H1 (cell line): ENCODE results near the gene ABCC2. TPM values are rescaled to one million over a fixed set of nuclear protein-coding genes. Genes with fewer than 3 reads are reported as not detected.
"Not testable (repeated sequence)": the region's sequence is repeated elsewhere in the genome, so short reads cannot be mapped to it uniquely, and the experiment has no call there.

Experiments
- CTCF ChIA-PET: fragments of 300-600 bp; sonication (Branson Sonifier 250); formaldehyde crosslinking; loops from one replicate; lab custom pipeline; 2021; ENCODE audit not compliant: partially characterized antibody; lab: Charles Lee
- POLR2A ChIA-PET: fragments of 300-600 bp; sonication (Branson Sonifier 250); formaldehyde crosslinking; loops from one replicate; lab custom pipeline; 2021; ENCODE audit warnings: inconsistent platforms; ENCODE audit not compliant: partially characterized antibody; lab: Charles Lee
- DNase-seq, 2 experiments: peaks; one replicate each; pipeline versions ENCODE4 v3.0.0 to v3.0.0-alpha.2; 2010 to 2022; ENCODE audit warnings: low spot score in 2 of 2, low read depth in 1 of 2, mixed read lengths in 1 of 2
- FAIRE-seq: peaks from 2 replicates; lab custom pipeline; 2011; peaks lifted over from hg19 to GRCh38; lab: Jason Lieb, UNC
- H2AFZ ChIP-seq: 2 replicates; pipeline ENCODE4 v1.8.1; 2012; ENCODE audit warnings: low read length, inconsistent platforms
- H2AK5ac ChIP-seq: 2 replicates; pipeline ENCODE4 v1.6.1; 2013; ENCODE audit warnings: low read depth, low read length
- H2BK120ac ChIP-seq: replicated peaks from 2 replicates; pipeline ENCODE3; 2013; ENCODE audit warnings: low read depth, low read length, inconsistent platforms
- H2BK12ac ChIP-seq: 2 replicates; pipeline ENCODE4 v1.6.1; 2013; ENCODE audit warnings: low read depth, low read length
- H2BK15ac ChIP-seq: 2 replicates; pipeline ENCODE4 v1.6.1; 2013; ENCODE audit warnings: low read length
- H2BK20ac ChIP-seq: 2 replicates; pipeline ENCODE4 v1.6.1; 2013; ENCODE audit warnings: low read length
- H2BK5ac ChIP-seq: 2 replicates; pipeline ENCODE4 v1.6.1; 2013; ENCODE audit warnings: low read depth, low read length
- H3K14ac ChIP-seq: 2 replicates; pipeline ENCODE4 v1.6.1; 2013; ENCODE audit warnings: inconsistent platforms; ENCODE audit not compliant: insufficient read length
- H3K18ac ChIP-seq: 2 replicates; pipeline ENCODE4 v1.6.1; 2013; ENCODE audit warnings: low read length; ENCODE audit errors: extremely low read depth
- H3K23ac ChIP-seq: 2 replicates; pipeline ENCODE4 v1.6.1; 2013; ENCODE audit warnings: inconsistent platforms; ENCODE audit not compliant: insufficient read length
- H3K23me2 ChIP-seq: 2 replicates; pipeline ENCODE4 v1.6.1; 2013; ENCODE audit warnings: low read depth, low read length
- H3K27ac ChIP-seq: 2 replicates; pipeline ENCODE4 v1.6.1; 2011; ENCODE audit warnings: low read depth, low read length, inconsistent platforms
- H3K27me3 ChIP-seq, 4 experiments: replicated peaks in 1 of 4; 1 replicate in 1 of 4; 2 replicates in 3 of 4; pipeline versions ENCODE4 v1.6.1 to v1.8.1; 2011 to 2013; ENCODE audit warnings: low read length in 3 of 4, mild to moderate bottlenecking in 3 of 4, inconsistent platforms in 2 of 4, mixed read lengths in 2 of 4, moderate library complexity in 1 of 4; ENCODE audit not compliant: control insufficient read depth in 3 of 4, insufficient read depth in 3 of 4; ENCODE audit errors: extremely low read depth in 1 of 4
- H3K36me3 ChIP-seq, 4 experiments: 2 replicates each; pipeline versions ENCODE4 v1.6.1 to v1.8.1; 2011 to 2013; ENCODE audit warnings: mild to moderate bottlenecking in 4 of 4, low read length in 3 of 4, moderate library complexity in 2 of 4, control low read depth in 1 of 4, inconsistent platforms in 1 of 4; ENCODE audit not compliant: insufficient read depth in 4 of 4, control insufficient read depth in 2 of 4
- H3K4ac ChIP-seq: replicated peaks from 2 replicates; pipeline ENCODE3; 2013; ENCODE audit warnings: low read length, low read depth, mixed read lengths, inconsistent platforms; ENCODE audit not compliant: insufficient read length
- H3K4me1 ChIP-seq, 4 experiments: replicated peaks in 1 of 4; 1 replicate in 1 of 4; 2 replicates in 3 of 4; pipeline versions ENCODE4 v1.6.1 to v1.8.1; 2011 to 2013; ENCODE audit warnings: low read length in 3 of 4, inconsistent platforms in 2 of 4, mixed read lengths in 1 of 4; ENCODE audit not compliant: insufficient read depth in 4 of 4, control insufficient read depth in 3 of 4
- H3K4me2 ChIP-seq, 2 experiments: 2 replicates each; pipeline versions ENCODE4 v1.6.1 to v1.8.1; 2011 to 2013; ENCODE audit warnings: low read depth in 2 of 2, low read length in 2 of 2, control low read depth in 1 of 2, inconsistent platforms in 1 of 2, mild to moderate bottlenecking in 1 of 2; ENCODE audit not compliant: insufficient read depth in 1 of 2
- H3K4me3 ChIP-seq, 4 experiments: fragments of 200-600, 300-600 bp in 1 of 4; sonication (generic), shearing (Covaris generic), sonication (Bioruptor Twin) in 1 of 4; 2 replicates each; pipeline versions ENCODE4 v1.5.1 to v1.8.1; 2011 to 2016; ENCODE audit warnings: low read length in 4 of 4, low read depth in 3 of 4, control low read depth in 2 of 4, inconsistent platforms in 2 of 4, mild to moderate bottlenecking in 2 of 4, mixed read lengths in 1 of 4, moderate library complexity in 1 of 4; ENCODE audit not compliant: insufficient read depth in 2 of 4; ENCODE audit errors: extremely low read depth in 1 of 4
- H3K56ac ChIP-seq: replicated peaks from 2 replicates; pipeline ENCODE3; 2013; ENCODE audit warnings: low read depth, mild to moderate bottlenecking, mixed read lengths, low read length, inconsistent platforms; ENCODE audit not compliant: insufficient read length
- H3K79me1 ChIP-seq: 2 replicates; pipeline ENCODE4 v1.6.1; 2013; ENCODE audit warnings: low read depth, low read length, control low read depth
- H3K79me2 ChIP-seq, 2 experiments: 2 replicates each; pipeline versions ENCODE4 v1.6.1 to v1.8.1; 2012 to 2013; ENCODE audit warnings: low read length in 2 of 2, mild to moderate bottlenecking in 2 of 2, inconsistent platforms in 1 of 2; ENCODE audit not compliant: insufficient read depth in 2 of 2, control insufficient read depth in 1 of 2
- H3K9ac ChIP-seq, 4 experiments: replicated peaks in 1 of 4; 1 replicate in 1 of 4; 2 replicates in 3 of 4; pipeline versions ENCODE4 v1.6.1 to v1.8.1; 2011 to 2013; ENCODE audit warnings: low read depth in 3 of 4, low read length in 3 of 4, control low read depth in 2 of 4, mild to moderate bottlenecking in 2 of 4, moderate library complexity in 2 of 4, inconsistent platforms in 1 of 4; ENCODE audit errors: extremely low read depth in 1 of 4
- H3K9me3 ChIP-seq, 2 experiments: 2 replicates each; pipeline versions ENCODE4 v1.6.1 to v1.8.1; 2012 to 2013; ENCODE audit warnings: mild to moderate bottlenecking in 2 of 2, moderate library complexity in 2 of 2, control low read depth in 1 of 2, inconsistent platforms in 1 of 2, low read depth in 1 of 2, low read length in 1 of 2, mixed read lengths in 1 of 2; ENCODE audit not compliant: insufficient read depth in 2 of 2
- H4K20me1 ChIP-seq, 2 experiments: replicated peaks in 1 of 2; 2 replicates each; pipeline versions ENCODE3 to v1.8.1; 2011 to 2013; ENCODE audit warnings: inconsistent platforms in 2 of 2, low read length in 2 of 2, mild to moderate bottlenecking in 1 of 2; ENCODE audit not compliant: insufficient read depth in 2 of 2, control insufficient read depth in 1 of 2
- H4K5ac ChIP-seq: 2 replicates; pipeline ENCODE4 v1.6.1; 2013; ENCODE audit warnings: low read length, low read depth, mixed read lengths, inconsistent platforms; ENCODE audit not compliant: insufficient read length
- H4K8ac ChIP-seq: 2 replicates; pipeline ENCODE4 v1.8.0; 2013; ENCODE audit warnings: mild to moderate bottlenecking, moderate library complexity, low read length, inconsistent platforms; ENCODE audit not compliant: insufficient read depth; ENCODE audit errors: extremely low read depth
- H4K91ac ChIP-seq: replicated peaks from 2 replicates; pipeline ENCODE3; 2013; ENCODE audit warnings: low read length, mixed read lengths, inconsistent platforms; ENCODE audit not compliant: insufficient read length
- CREB1 ChIP-seq: IDR thresholded peaks from 2 replicates; pipeline ENCODE4 v1.6.1; 2012; ENCODE audit warnings: inconsistent platforms
- POU5F1 ChIP-seq: IDR thresholded peaks from 2 replicates; pipeline ENCODE4 v1.6.1; 2011; ENCODE audit warnings: low read depth, mild to moderate bottlenecking, low read length, moderate library complexity
- WGBS, 2 experiments: shearing (Covaris generic) in 1 of 2; methylation state at CpG; one replicate each; pipeline versions ENCODE4 v1.1.6 to v1.1.7; 2013 to 2015; ENCODE audit warnings: low lambda C conversion rate in 2 of 2, mixed read lengths in 2 of 2, inconsistent platforms in 1 of 2, low coverage in 1 of 2, missing lambda C conversion rate in 1 of 2; ENCODE audit not compliant: insufficient replicate concordance in 2 of 2, insufficient coverage in 1 of 2, insufficient read length in 1 of 2; ENCODE audit errors: extremely low coverage in 1 of 2, missing lambda C conversion rate in 1 of 2; 5-methylcytosine and 5-hydroxymethylcytosine counted together
- polyA plus RNA-seq, 7 experiments: library from polyadenylated mRNA; depleted of rRNA in 3 of 7; stranded (reverse) in 5 of 7; unstranded in 2 of 7; fragments of >200 nt in 5 of 7; fragments of 200-250 nt in 2 of 7; gene quantifications; 1 replicate in 5 of 7; 2 replicates in 1 of 7; 4 replicates in 1 of 7; pipeline versions ENCODE4 v1.2.1 to v1.2.3, GENCODE V29; 2011 to 2013; ENCODE audit warnings: missing spikeins in 2 of 7, mixed read lengths in 2 of 7
- total RNA-seq: library from RNA; stranded (reverse); fragmentation: NEBNext Ultra II Directional; extraction: Animal tissue kit (Norgen Biotek cat#: 25700); gene quantifications from 2 replicates; pipeline ENCODE4 v1.2.1, GENCODE V29; 2021

ABCC2 gene
- total and polyA plus RNA-seq, 2 of the 8 experiments (the other 6 are each of a cell fraction or from before 2014, with no cell fraction given), result 0.74 to 1.1 TPM

DNA sequence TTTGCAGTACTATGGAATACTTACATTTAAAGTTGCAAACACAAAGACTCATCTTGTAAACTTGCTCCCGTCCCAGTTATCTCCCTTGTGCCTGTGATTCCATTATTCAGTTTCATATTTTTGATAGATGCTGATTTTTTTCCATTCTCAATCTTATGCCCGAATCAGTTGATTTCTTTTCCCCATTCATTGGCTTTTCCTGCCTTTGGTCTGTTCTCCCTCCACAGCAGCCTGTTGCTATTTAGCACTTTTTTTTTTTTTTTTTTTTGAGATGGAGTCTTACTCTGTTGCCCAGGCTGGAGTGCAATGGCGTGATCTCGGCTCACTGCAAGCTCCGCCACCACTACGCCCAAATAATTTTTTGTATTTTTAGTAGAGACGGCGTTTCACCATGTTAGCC is 78.0 kb downstream of the ABCC2 start (continued):
- TF ChIP-seq POU5F1 (no peak), CREB1 (no peak)

DNA sequence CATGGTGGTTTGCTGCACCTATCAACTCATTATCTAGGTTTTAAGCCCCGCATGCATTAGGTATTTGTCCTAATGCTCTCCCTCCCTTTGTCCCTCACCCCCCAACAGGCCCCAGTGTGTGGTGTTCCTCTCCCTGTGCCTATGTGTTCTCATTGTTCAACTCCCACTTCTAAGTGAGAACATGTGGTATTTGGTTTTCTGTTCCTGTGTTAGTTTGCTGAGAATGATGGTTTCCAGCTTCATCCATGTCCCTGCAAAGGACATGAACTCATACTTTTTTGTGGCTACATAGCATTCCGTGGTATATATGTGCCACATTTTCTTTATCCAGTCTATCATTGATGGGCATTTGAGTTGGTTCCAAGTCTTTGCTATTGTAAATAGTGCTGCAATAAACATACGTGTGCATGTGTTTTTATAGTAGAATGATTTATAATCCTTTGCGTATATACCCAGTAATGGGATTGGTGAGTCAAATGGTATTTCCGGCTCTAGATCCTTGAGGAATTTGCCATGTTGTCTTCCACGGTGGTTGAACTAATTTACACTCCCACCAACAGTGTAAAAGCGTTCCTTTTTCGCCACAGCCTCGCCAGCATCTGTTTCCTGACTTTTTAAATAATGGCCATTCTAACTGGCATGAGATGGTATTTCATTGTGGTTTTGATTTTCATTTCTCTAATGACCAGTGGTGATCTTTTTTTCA is 81.2 kb downstream of the ABCC2 start:
- not testable (repeated sequence) for H3K9ac ChIP-seq, H2BK15ac ChIP-seq, H2BK120ac ChIP-seq, H2BK5ac ChIP-seq, H4K20me1 ChIP-seq, H2AK5ac ChIP-seq, H3K79me2 ChIP-seq, H3K9me3 ChIP-seq, H4K8ac ChIP-seq, H2BK12ac ChIP-seq, H3K79me1 ChIP-seq, H3K27ac ChIP-seq, H4K91ac ChIP-seq, H2BK20ac ChIP-seq, H3K36me3 ChIP-seq, H3K56ac ChIP-seq, H3K23me2 ChIP-seq, H3K4ac ChIP-seq, FAIRE-seq, H3K4me2 ChIP-seq, H3K23ac ChIP-seq, H3K4me3 ChIP-seq, H3K4me1 ChIP-seq, H3K18ac ChIP-seq, DNase-seq, H3K14ac ChIP-seq, H2AFZ ChIP-seq, H4K5ac ChIP-seq, H3K27me3 ChIP-seq
- 92% methylated on average over 9 of the region's 9 CpGs; no CpG with 5 or more reads in 1 of the 2 experiments for WGBS, 2 experiments
- ChIA-PET POLR2A (interaction anchor here (1.4 to 1.5 kb wide), 2 partner anchors 10 to 15 kb away, joined by 3 to 4 read pairs; no protein-coding TSS in a partner anchor), CTCF (interaction anchor here (1.5 to 10.8 kb wide), 2 partner anchors 10 to 18 kb away, joined by 5 to 100 read pairs; no protein-coding TSS in a partner anchor)
